H9 (cell line): ENCODE measurements around the gene MTA2. TPM values are rescaled to one million over a fixed set of nuclear protein-coding genes. Genes with fewer than 3 reads are reported as not detected.

Experiments used
- DNase-seq: peaks from one replicate; pipeline ENCODE4 v3.0.0-alpha.2; 2017
- H2AFZ ChIP-seq: one replicate; pipeline ENCODE4 v1.6.1; 2013; ENCODE audit warnings: mild to moderate bottlenecking, low read length, control low read depth, moderate library complexity
- H2AK5ac ChIP-seq: 2 replicates; pipeline ENCODE4 v1.6.1; 2013; ENCODE audit warnings: low read length, control low read depth, mixed read lengths; ENCODE audit not compliant: insufficient read length
- H2BK120ac ChIP-seq: one replicate; pipeline ENCODE4 v1.6.1; 2013; ENCODE audit warnings: low read depth, mild to moderate bottlenecking, low read length, control low read depth, inconsistent platforms; ENCODE audit not compliant: poor library complexity, severe bottlenecking
- H2BK12ac ChIP-seq: 2 replicates; pipeline ENCODE4 v1.6.1; 2013; ENCODE audit warnings: low read length, control low read depth, mixed read lengths, low read depth; ENCODE audit not compliant: insufficient read length
- H2BK15ac ChIP-seq: 2 replicates; pipeline ENCODE4 v1.6.1; 2013; ENCODE audit warnings: low read depth, low read length, control low read depth
- H2BK20ac ChIP-seq: one replicate; pipeline ENCODE4 v1.6.1; 2013; ENCODE audit warnings: low read depth, mild to moderate bottlenecking, low read length, control low read depth, inconsistent platforms; ENCODE audit not compliant: poor library complexity, severe bottlenecking
- H2BK5ac ChIP-seq: 2 replicates; pipeline ENCODE4 v1.6.1; 2013; ENCODE audit warnings: low read length, control low read depth, mixed read lengths; ENCODE audit not compliant: insufficient read length
- H3K14ac ChIP-seq: 2 replicates; pipeline ENCODE4 v1.6.1; 2013; ENCODE audit warnings: low read length, control low read depth; ENCODE audit not compliant: insufficient read depth
- H3K18ac ChIP-seq: 2 replicates; pipeline ENCODE4 v1.6.1; 2013; ENCODE audit warnings: low read depth, mild to moderate bottlenecking, mixed read lengths, low read length, control low read depth; ENCODE audit not compliant: insufficient read length
- H3K23ac ChIP-seq: 2 replicates; pipeline ENCODE4 v1.6.1; 2013; ENCODE audit warnings: low read length, control low read depth, mixed read lengths, low read depth; ENCODE audit not compliant: insufficient read length
- H3K23me2 ChIP-seq: 2 replicates; pipeline ENCODE4 v1.6.1; 2013; ENCODE audit warnings: low read depth, mild to moderate bottlenecking, mixed read lengths, low read length, control low read depth; ENCODE audit not compliant: insufficient read length, poor library complexity, severe bottlenecking
- H3K27ac ChIP-seq: 2 replicates; pipeline ENCODE4 v1.5.1; 2013; ENCODE audit warnings: low read length, control low read depth, mixed read lengths, low read depth; ENCODE audit not compliant: insufficient read length
- H3K27me3 ChIP-seq: 2 replicates; pipeline ENCODE4 v1.6.1; 2013; ENCODE audit warnings: low read length, control low read depth, inconsistent platforms; ENCODE audit not compliant: insufficient read depth
- H3K4ac ChIP-seq: 2 replicates; pipeline ENCODE4 v1.6.1; 2013; ENCODE audit warnings: low read depth, mild to moderate bottlenecking, control low read depth, inconsistent platforms, low read length, moderate library complexity
- H3K4me1 ChIP-seq: 2 replicates; pipeline ENCODE4 v1.6.1; 2013; ENCODE audit warnings: low read length, control low read depth, inconsistent platforms; ENCODE audit not compliant: insufficient read depth
- H3K4me2 ChIP-seq: 2 replicates; pipeline ENCODE4 v1.6.1; 2013; ENCODE audit warnings: low read length, control low read depth, mixed read lengths; ENCODE audit not compliant: insufficient read length, insufficient read depth
- H3K56ac ChIP-seq: 2 replicates; pipeline ENCODE4 v1.6.1; 2013; ENCODE audit warnings: low read depth, mild to moderate bottlenecking, mixed read lengths, low read length, control low read depth; ENCODE audit not compliant: insufficient read length
- H3K79me1 ChIP-seq: 2 replicates; pipeline ENCODE4 v1.6.1; 2013; ENCODE audit warnings: low read depth, mild to moderate bottlenecking, moderate library complexity, low read length, control low read depth, inconsistent platforms; ENCODE audit not compliant: insufficient read depth, poor library complexity, severe bottlenecking
- H3K79me2 ChIP-seq: 2 replicates; pipeline ENCODE4 v1.6.1; 2013; ENCODE audit warnings: low read length, control low read depth, inconsistent platforms; ENCODE audit not compliant: insufficient read depth
- H3K9ac ChIP-seq: 2 replicates; pipeline ENCODE4 v1.6.1; 2013; ENCODE audit warnings: low read length, control low read depth, mixed read lengths; ENCODE audit not compliant: insufficient read length; ENCODE audit errors: extremely low read depth
- H3K9me3 ChIP-seq: one replicate; pipeline ENCODE4 v1.6.1; 2013; ENCODE audit warnings: low read depth, low read length, inconsistent platforms; ENCODE audit not compliant: control insufficient read depth
- H3T11ph ChIP-seq: one replicate; pipeline ENCODE4 v1.6.1; 2013; ENCODE audit warnings: mild to moderate bottlenecking, low read length, control low read depth, inconsistent platforms
- H4K20me1 ChIP-seq: one replicate; pipeline ENCODE4 v1.6.1; 2013; ENCODE audit not compliant: control insufficient read depth, insufficient read length, insufficient read depth
- H4K5ac ChIP-seq: 2 replicates; pipeline ENCODE4 v1.6.1; 2013; ENCODE audit warnings: low read depth, mild to moderate bottlenecking, mixed read lengths, low read length, control low read depth; ENCODE audit not compliant: insufficient read length
- H4K8ac ChIP-seq: replicated peaks from 2 replicates; pipeline ENCODE4 v1.6.1; 2013; ENCODE audit warnings: low read length, control low read depth, mixed read lengths, low read depth; ENCODE audit not compliant: insufficient read length
- H4K91ac ChIP-seq: 2 replicates; pipeline ENCODE4 v1.6.1; 2013; ENCODE audit warnings: low read depth, mild to moderate bottlenecking, moderate library complexity, mixed read lengths, low read length, control low read depth; ENCODE audit not compliant: insufficient read length
- H3K27ac Mint-ChIP-seq, 3 experiments: 2 replicates in 2 of 3; 3 replicates in 1 of 3; pipeline ENCODE4 v1.8.0; 2020 to 2021; ENCODE audit warnings: mixed read lengths in 3 of 3, mild to moderate bottlenecking in 1 of 3, moderate library complexity in 1 of 3
- H3K27me3 Mint-ChIP-seq: 2 replicates; pipeline ENCODE4 v1.8.0; 2021; ENCODE audit warnings: low read depth, mild to moderate bottlenecking, moderate library complexity, mixed read lengths
- H3K36me3 Mint-ChIP-seq, 3 experiments: 2 replicates in 2 of 3; 3 replicates in 1 of 3; pipeline ENCODE4 v1.8.0; 2020 to 2021; ENCODE audit warnings: low read depth in 3 of 3, mixed read lengths in 3 of 3; ENCODE audit not compliant: insufficient read depth in 1 of 3
- H3K4me1 Mint-ChIP-seq, 2 experiments: 2 replicates each; pipeline ENCODE4 v1.8.0; 2020; ENCODE audit warnings: mixed read lengths in 2 of 2
- H3K4me3 Mint-ChIP-seq, 2 experiments: 2 replicates in 1 of 2; 3 replicates in 1 of 2; pipeline ENCODE4 v1.8.0; 2020 to 2021; ENCODE audit warnings: mild to moderate bottlenecking in 2 of 2, mixed read lengths in 2 of 2, moderate library complexity in 1 of 2
- H3K9me3 Mint-ChIP-seq, 2 experiments: 2 replicates in 1 of 2; 3 replicates in 1 of 2; pipeline ENCODE4 v1.8.0; 2020; ENCODE audit warnings: mild to moderate bottlenecking in 2 of 2, mixed read lengths in 2 of 2, moderate library complexity in 1 of 2
- CTCF ChIP-seq: fragments of 200-600 bp; sonication (generic); conservative IDR thresholded peaks from 3 replicates; pipeline ENCODE4 v1.8.0; 2021; ENCODE audit warnings: antibody characterized with exemption, mild to moderate bottlenecking
- WGBS: extraction: QIAGEN DNeasy Blood & Tissue Kit; methylation state at CpG from one replicate; pipeline ENCODE4 v1.1.7; 2013; ENCODE audit warnings: missing lambda C conversion rate, low lambda C conversion rate, mixed read lengths; ENCODE audit not compliant: insufficient read length; ENCODE audit errors: extremely low coverage; 5-methylcytosine and 5-hydroxymethylcytosine counted together
- total RNA-seq: library from RNA; stranded (reverse); gene quantifications from 2 replicates; pipeline ENCODE4 v1.2.1, GENCODE V29; 2021

Gene MTA2
- total RNA-seq, 1 experiment from 2014 or later: 143 TPM

- no peak overlapping the region for H2BK15ac ChIP-seq
- H4K8ac ChIP-seq: no peak overlapping the region
- no peak overlapping the region for H2AFZ ChIP-seq
- no peaks in the 10 kb centered on the region for H3K79me1 ChIP-seq
- no peaks in the 10 kb centered on the region for H4K20me1 ChIP-seq
- H3K23me2 ChIP-seq: peaks cover 13% of the 10 kb centered on the region
- H4K5ac ChIP-seq: no peak overlapping the region
- H3K56ac ChIP-seq: no peak overlapping the region
- no peaks in the 10 kb centered on the region for H3K79me2 ChIP-seq
- H4K91ac ChIP-seq: no peak overlapping the region
- H3K9me3 ChIP-seq: no peaks in the 10 kb centered on the region
- Mint-ChIP-seq H3K9me3 (no peaks in the 10 kb centered on the region), H3K4me3 (peak overlapping the region in 1 of 2 experiments; percentile 41; a peak in 2 of 5 replicates), H3K27me3 (peaks cover 4% of the 10 kb centered on the region), H3K27ac (peak overlapping the region; percentile 11 to 87 (median 77); a peak in 3 of 7 replicates), H3K4me1 (peaks cover 17 to 29% of the 10 kb centered on the region in 2 experiments), H3K36me3 (peaks cover 2 to 18% (median 15%) of the 10 kb centered on the region in 3 experiments)
- DNase-seq: no peak
- no peak overlapping the region for H2BK12ac ChIP-seq
- no peak for TF ChIP-seq CTCF
- no peak overlapping the region for H2BK5ac ChIP-seq
- no peak overlapping the region for H3K4me2 ChIP-seq
- H3K4ac ChIP-seq: no peak overlapping the region
- H2AK5ac ChIP-seq: no peak overlapping the region
- no peak overlapping the region for H2BK120ac ChIP-seq
- H3K14ac ChIP-seq: no peak overlapping the region
- H3K27ac ChIP-seq: no peak overlapping the region
- no peaks in the 10 kb centered on the region for H3K27me3 ChIP-seq
- no peak overlapping the region for H3K18ac ChIP-seq
- no peak overlapping the region for H3T11ph ChIP-seq
- H3K9ac ChIP-seq: no peak overlapping the region
- no peaks in the 10 kb centered on the region for H3K4me1 ChIP-seq
- H2BK20ac ChIP-seq: no peak overlapping the region
- H3K23ac ChIP-seq: no peak overlapping the region
- WGBS: no CpG with 5 or more reads among the region's 8 CpGs
Observed at GRCh38 chr11:62614275-62614674, 12.6 kb upstream of the MTA2 start.
